GM13976 (cell line): Measurements from ENCODE around the gene TPD52L1.

Experiments used
- DNase-seq: peaks from one replicate; pipeline ENCODE4 v3.0.0; 2012; ENCODE audit warnings: low spot score
- in situ Hi-C: fragments of 300-500 bp; cut with MboI; formaldehyde crosslinking; loops from one replicate; pipeline ENCODE4 v1.12.0; 2022; ENCODE audit warnings: low sequenced_read_pairs, mixed read lengths, inconsistent platforms; ENCODE audit not compliant: unreplicated experiment
- TF ChIP-seq, protein P1 (sequence below): IDR thresholded peaks from 2 replicates; pipeline ENCODE4 v1.5.1; 2012; ENCODE audit warnings: borderline replicate concordance, mild to moderate bottlenecking; ENCODE audit not compliant: insufficient read depth; ENCODE audit errors: extremely low read depth, missing control alignments, control extremely low read depth

Gene TPD52L1

DNA sequence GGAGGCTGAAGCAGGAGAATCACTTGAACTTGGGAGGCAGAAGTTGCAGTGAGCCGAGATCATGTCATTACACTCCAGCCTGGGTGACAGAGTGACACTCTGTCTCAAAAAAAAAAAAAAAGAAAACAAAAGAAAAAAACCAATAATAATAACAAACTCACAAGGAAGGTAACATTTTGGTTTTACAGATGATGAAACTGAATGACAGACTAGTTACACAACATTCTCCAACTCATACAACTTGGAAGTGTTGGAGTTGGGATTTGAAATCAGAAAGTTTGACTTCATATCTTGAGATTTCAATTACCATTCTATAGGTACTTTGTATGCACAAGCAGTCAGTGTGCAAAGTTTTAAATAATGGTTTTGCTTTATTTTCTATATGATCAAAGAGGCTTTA, 10.2 kb downstream of the TPD52L1 start:
- in situ Hi-C loops = no loop called here
- no peak for DNase-seq
- TF ChIP-seq, protein P1, sequence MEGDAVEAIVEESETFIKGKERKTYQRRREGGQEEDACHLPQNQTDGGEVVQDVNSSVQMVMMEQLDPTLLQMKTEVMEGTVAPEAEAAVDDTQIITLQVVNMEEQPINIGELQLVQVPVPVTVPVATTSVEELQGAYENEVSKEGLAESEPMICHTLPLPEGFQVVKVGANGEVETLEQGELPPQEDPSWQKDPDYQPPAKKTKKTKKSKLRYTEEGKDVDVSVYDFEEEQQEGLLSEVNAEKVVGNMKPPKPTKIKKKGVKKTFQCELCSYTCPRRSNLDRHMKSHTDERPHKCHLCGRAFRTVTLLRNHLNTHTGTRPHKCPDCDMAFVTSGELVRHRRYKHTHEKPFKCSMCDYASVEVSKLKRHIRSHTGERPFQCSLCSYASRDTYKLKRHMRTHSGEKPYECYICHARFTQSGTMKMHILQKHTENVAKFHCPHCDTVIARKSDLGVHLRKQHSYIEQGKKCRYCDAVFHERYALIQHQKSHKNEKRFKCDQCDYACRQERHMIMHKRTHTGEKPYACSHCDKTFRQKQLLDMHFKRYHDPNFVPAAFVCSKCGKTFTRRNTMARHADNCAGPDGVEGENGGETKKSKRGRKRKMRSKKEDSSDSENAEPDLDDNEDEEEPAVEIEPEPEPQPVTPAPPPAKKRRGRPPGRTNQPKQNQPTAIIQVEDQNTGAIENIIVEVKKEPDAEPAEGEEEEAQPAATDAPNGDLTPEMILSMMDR = no peak

- TF ChIP-seq, protein P1 = no peak
- in situ Hi-C loops = no loop called here
- DNase-seq = no peak
Measured at GRCh38 chr6:125164696-125165095, 11.1 kb downstream of the TPD52L1 start.

GRCh38 chr6:125165256-125165655, 11.7 kb downstream of the TPD52L1 start:
- in situ Hi-C loops = no loop called here

DNA sequence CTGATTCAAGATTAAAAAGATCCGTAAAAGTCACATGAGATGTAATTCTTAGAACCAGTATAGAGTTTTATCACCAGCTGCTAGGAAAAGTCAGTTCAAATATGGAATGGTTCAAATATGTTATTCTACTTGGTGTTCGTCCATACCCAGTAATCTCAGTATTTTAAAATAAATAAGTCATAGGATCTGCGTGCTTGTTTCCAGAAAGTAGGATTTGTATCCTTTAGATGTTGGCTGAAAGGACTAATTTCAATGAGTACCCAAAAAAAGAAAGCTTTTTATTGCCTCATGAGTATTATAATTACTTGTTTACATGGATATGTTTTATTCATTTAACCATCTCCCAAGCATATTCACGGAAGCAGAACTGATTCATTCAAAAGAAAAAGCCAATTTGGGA, 12.2 kb downstream of the TPD52L1 start:
- in situ Hi-C loops = no loop called here
- DNase-seq = no peak
- TF ChIP-seq, protein P1 = no peak

More at GRCh38 chr6:125165256-125165655, 11.7 kb downstream of the TPD52L1 start:
- TF ChIP-seq, protein P1 = no peak
- no peak for DNase-seq

- no peak for DNase-seq
- in situ Hi-C loops = no loop called here
- TF ChIP-seq, protein P1 = no peak
Measured at GRCh38 chr6:125166711-125167110, 13.1 kb downstream of the TPD52L1 start.

DNA sequence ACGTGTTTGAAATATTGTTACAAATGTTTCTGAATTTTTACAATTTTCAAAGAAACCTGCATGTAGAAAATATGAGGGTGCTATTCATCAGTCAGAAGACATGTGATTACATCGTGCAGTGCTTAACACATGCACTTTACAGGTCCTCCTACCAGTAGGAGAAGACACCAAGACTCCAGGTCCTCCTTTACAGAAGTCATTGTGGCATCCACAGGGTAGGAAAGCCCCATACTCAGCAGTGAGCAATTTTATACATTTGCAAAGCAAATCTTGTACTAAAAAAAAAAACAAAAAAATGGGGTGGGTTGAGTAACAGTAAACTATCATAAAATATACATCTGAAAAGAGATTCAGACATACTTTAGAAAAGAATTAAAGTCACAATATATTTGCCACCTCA, 14.0 kb downstream of the TPD52L1 start:
- in situ Hi-C loops = no loop called here
- TF ChIP-seq, protein P1 = no peak

DNA sequence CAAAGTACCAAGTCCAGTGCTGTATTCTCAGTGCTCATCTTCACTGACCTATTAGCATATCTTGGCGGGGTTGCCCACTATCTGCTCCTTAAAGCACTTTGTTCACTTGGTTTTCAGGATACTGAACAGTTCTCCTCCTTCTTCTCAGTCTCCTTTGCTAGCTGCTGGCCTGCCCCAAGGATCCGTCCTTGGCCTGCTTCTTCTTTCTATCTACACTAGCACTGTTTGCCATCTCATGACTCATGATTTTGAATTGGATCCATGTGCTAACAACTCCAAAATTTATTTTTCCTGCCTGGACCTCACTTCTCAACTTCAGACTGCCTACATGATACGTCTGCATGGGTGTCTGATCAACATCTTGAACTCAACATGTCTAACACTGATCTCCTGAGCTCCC, 15.5 kb downstream of the TPD52L1 start:
- in situ Hi-C loops = no loop called here
- TF ChIP-seq, protein P1 = no peak
- DNase-seq = no peak

More for the DNA sequence above, 14.0 kb downstream of the TPD52L1 start:
- no peak for DNase-seq
